C4-2B (cell line): ENCODE measurements around the gene SEC61G.

Experiments used
- H3K27ac ChIP-seq: fragments of 450-650 bp; 2 replicates; pipeline ENCODE4 v1.5.1; 2017
- CTCF ChIP-seq: fragments of 450-650 bp; conservative IDR thresholded peaks from 2 replicates; pipeline ENCODE4 v1.5.1; 2017; ENCODE audit warnings: mild to moderate bottlenecking
- ZFX ChIP-seq: fragments of 450-650 bp; IDR thresholded peaks from 2 replicates; pipeline ENCODE4 v1.6.1; 2017

SEC61G gene

GRCh38 chr7:54758702-54759592 is at the start of gene SEC61G:
Gene SEC61G (minus strand): TSS chr7:54759211. CDS start chr7:54757588, 1,623 bp downstream.
- TF ChIP-seq CTCF (no peak), ZFX (peak; percentile 61)
- peak within 1 kb of the TSS; percentile 96 for H3K27ac ChIP-seq

GRCh38 chr7:54802841-54803240 is 43.8 kb upstream of the SEC61G start:
- TF ChIP-seq CTCF (no peak), ZFX (no peak)

GRCh38 chr7:54802114-54802513 is 43.1 kb upstream of the SEC61G start:
- H3K27ac ChIP-seq, result no peak overlapping the region
- TF ChIP-seq CTCF (no peak), ZFX (no peak)

More at GRCh38 chr7:54802841-54803240, 43.8 kb upstream of the SEC61G start:
- H3K27ac ChIP-seq, result no peak overlapping the region

DNA sequence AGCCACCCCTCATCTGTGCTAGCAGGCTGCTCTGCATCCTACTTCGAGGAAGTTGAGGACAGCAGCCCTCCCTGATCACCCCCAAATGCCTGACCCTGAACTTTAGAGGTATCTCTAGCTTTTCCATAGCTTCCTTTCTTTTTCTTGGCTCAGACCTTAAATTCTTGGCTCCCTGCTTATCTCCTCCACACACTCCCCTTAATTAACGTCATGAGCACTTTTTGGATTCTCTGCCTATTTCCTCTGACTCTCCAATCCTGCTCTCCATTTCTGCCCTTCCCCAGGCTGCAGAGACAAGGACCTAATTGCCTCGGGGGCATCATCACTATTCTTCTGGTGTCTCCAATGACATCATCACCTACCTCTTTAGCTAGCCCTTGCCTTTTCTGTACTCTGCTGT is 40.8 kb upstream of the SEC61G start:
- no peak overlapping the region for H3K27ac ChIP-seq
- TF ChIP-seq CTCF (no peak), ZFX (no peak)

DNA sequence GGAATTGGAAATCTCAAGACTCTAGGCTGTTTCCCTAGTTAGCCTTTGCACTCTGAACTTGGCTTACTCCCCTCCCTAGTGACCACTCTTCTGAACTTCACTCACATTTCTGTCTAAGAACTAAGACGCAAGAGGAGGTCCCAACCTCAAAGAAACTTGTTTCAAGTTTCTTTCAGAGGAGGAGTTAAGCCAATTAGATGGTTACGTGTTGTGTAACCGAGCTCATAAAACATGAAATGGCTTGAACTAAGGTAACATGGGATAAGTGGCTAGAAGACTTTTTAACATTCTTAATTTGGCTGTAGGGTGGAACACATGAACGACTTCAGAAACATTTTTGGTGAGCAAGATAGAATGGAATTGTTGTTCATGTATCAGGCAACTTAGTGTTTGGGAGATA is 39.5 kb upstream of the SEC61G start:
- H3K27ac ChIP-seq, result no peak overlapping the region
- TF ChIP-seq CTCF, result no peak
- TF ChIP-seq ZFX, result no peak

DNA sequence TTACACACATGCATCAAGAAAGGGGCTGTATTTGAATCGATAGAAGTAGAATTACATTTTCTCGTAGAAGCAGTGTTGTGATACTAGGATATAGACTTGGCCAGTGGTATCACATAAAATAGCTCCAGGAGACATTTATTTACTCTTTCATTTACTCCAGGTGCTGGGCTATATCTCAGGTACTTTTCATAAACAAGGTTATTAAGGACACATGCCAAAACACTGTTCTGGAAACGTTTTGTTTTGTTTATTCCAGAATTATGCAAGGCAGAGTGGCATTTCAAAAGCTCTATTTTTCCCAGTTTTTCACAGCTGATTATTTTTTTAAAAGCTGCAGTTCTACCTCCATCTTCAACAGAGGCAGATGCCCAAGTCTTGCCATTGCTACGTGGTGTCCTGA is 37.8 kb upstream of the SEC61G start:
- no peak overlapping the region; the same call in 1 of the 2 replicates for H3K27ac ChIP-seq
- TF ChIP-seq CTCF, result no peak
- no peak for TF ChIP-seq ZFX

- TF ChIP-seq CTCF, result no peak
- TF ChIP-seq ZFX, result no peak
- H3K27ac ChIP-seq, result no peak overlapping the region; the same call in 1 of the 2 replicates
Measured at GRCh38 chr7:54796150-54796549, 37.1 kb upstream of the SEC61G start.
